ENCODE measurements around the gene NOL3.
"Not testable (repeated sequence)": the region's sequence is repeated elsewhere in the genome, so short reads cannot be mapped to it uniquely, and the experiment has no call there.

Gene NOL3

GRCh38 chr16:67170168-67170948 is at the start of gene NOL3:
Gene NOL3 (plus strand): TSS chr16:67170538.
- peak; percentile 60 for DNase-seq

GRCh38 chr16:67122799-67123198 is 47.5 kb upstream of the NOL3 start:
- not testable (repeated sequence) for DNase-seq

GRCh38 chr16:67128417-67128816 is 41.9 kb upstream of the NOL3 start:
- peak; percentile 10 for DNase-seq

GRCh38 chr16:67128887-67129286 is 41.5 kb upstream of the NOL3 start:
- no peak for DNase-seq

- no peak for DNase-seq
Observed at GRCh38 chr16:67129422-67129821, 40.9 kb upstream of the NOL3 start.

GRCh38 chr16:67137605-67138004 is 32.7 kb upstream of the NOL3 start:
- peak; percentile 46 for DNase-seq

- no peak for DNase-seq
Observed at GRCh38 chr16:67141391-67141790, 28.9 kb upstream of the NOL3 start.

- no peak for DNase-seq
Observed at GRCh38 chr16:67142342-67142741, 28.0 kb upstream of the NOL3 start.

GRCh38 chr16:67144943-67145342 is 25.4 kb upstream of the NOL3 start:
- no peak for DNase-seq

GRCh38 chr16:67145746-67146145 is 24.6 kb upstream of the NOL3 start:
- DNase-seq: no peak

GRCh38 chr16:67146523-67147357 is 23.6 kb upstream of the NOL3 start:
- DNase-seq: no peak

- DNase-seq: no peak
Observed at GRCh38 chr16:67147437-67148140, 22.7 kb upstream of the NOL3 start.

GRCh38 chr16:67148221-67148620 is 22.1 kb upstream of the NOL3 start:
- DNase-seq: no peak

GRCh38 chr16:67148656-67149275 is 21.6 kb upstream of the NOL3 start:
- DNase-seq: no peak

- DNase-seq: no peak
Observed at GRCh38 chr16:67149276-67150046, 20.9 kb upstream of the NOL3 start.

- peak; percentile 66 for DNase-seq
Observed at GRCh38 chr16:67150047-67150832, 20.1 kb upstream of the NOL3 start.

- DNase-seq: peak; percentile 84
Observed at GRCh38 chr16:67150833-67151396, 19.4 kb upstream of the NOL3 start, which contains the start of gene B3GNT9. Gene B3GNT9 (minus strand): TSS chr16:67150998. CDS start chr16:67150485, 513 bp downstream.

GRCh38 chr16:67151431-67152097 is 18.8 kb upstream of the NOL3 start:
- DNase-seq: peak; percentile 12

- no peak for DNase-seq
Observed at GRCh38 chr16:67154578-67155294, 15.6 kb upstream of the NOL3 start.

Measured in NCI-H2171 treated with DMSO at 0.1 percent for 48 hours (cell line).